HUES64 (cell line): ENCODE measurements around the gene RGS6.

ENCODE experiments used
- H3K27ac ChIP-seq: 2 replicates; pipeline ENCODE4 v1.7.0; 2013; ENCODE audit warnings: low read depth, low read length, inconsistent platforms
- H3K27me3 ChIP-seq: 2 replicates; pipeline ENCODE4 v1.6.1; 2013; ENCODE audit warnings: mild to moderate bottlenecking, low read length; ENCODE audit not compliant: insufficient read depth
- H3K36me3 ChIP-seq: 2 replicates; pipeline ENCODE4 v1.6.1; 2013; ENCODE audit warnings: mild to moderate bottlenecking, low read length; ENCODE audit not compliant: insufficient read depth
- H3K4me1 ChIP-seq: 2 replicates; pipeline ENCODE4 v1.6.1; 2013; ENCODE audit warnings: mild to moderate bottlenecking, low read length, moderate library complexity; ENCODE audit not compliant: insufficient read depth
- H3K4me3 ChIP-seq: 2 replicates; pipeline ENCODE4 v1.5.1; 2013; ENCODE audit warnings: mild to moderate bottlenecking, low read length, moderate library complexity
- H3K9ac ChIP-seq: 2 replicates; pipeline ENCODE4 v1.6.1; 2013; ENCODE audit warnings: mild to moderate bottlenecking, low read depth, low read length
- H3K9me3 ChIP-seq: 2 replicates; pipeline ENCODE4 v1.6.1; 2013; ENCODE audit warnings: low read depth, low read length; ENCODE audit not compliant: insufficient read depth
- WGBS: fragments of 150-250, 120-280 bp; methylation state at CpG from one replicate; pipeline ENCODE4 v1.1.7; 2013; ENCODE audit warnings: missing lambda C conversion rate; 5-methylcytosine and 5-hydroxymethylcytosine counted together

RGS6 gene

GRCh38 chr14:72247896-72248465, 315.8 kb downstream of the RGS6 start:
- peaks cover 14% of the 10 kb centered on the region for H3K9me3 ChIP-seq
- no peak overlapping the region for H3K4me3 ChIP-seq
- no peak overlapping the region for H3K9ac ChIP-seq
- no peaks in the 10 kb centered on the region; the same call in 1 of the 2 replicates for H3K36me3 ChIP-seq
- 100% methylated on average over 1 of the region's 1 CpG for WGBS
- H3K27ac ChIP-seq, result no peak overlapping the region
- H3K27me3 ChIP-seq, result no peaks in the 10 kb centered on the region
- peaks cover 32% of the 10 kb centered on the region for H3K4me1 ChIP-seq

- no peak overlapping the region for H3K4me3 ChIP-seq
- no peaks in the 10 kb centered on the region for H3K36me3 ChIP-seq
- no peak overlapping the region for H3K9ac ChIP-seq
- 94% methylated on average over 1 of the region's 2 CpGs for WGBS
- no peaks in the 10 kb centered on the region for H3K27me3 ChIP-seq
- peaks cover 19% of the 10 kb centered on the region for H3K9me3 ChIP-seq
- H3K27ac ChIP-seq, result no peak overlapping the region
- H3K4me1 ChIP-seq, result peaks cover 29% of the 10 kb centered on the region
Observed at GRCh38 chr14:72253503-72253902, 321.3 kb downstream of the RGS6 start.

GRCh38 chr14:72254202-72254936, 322.1 kb downstream of the RGS6 start:
- H3K4me1 ChIP-seq, result peaks cover 23% of the 10 kb centered on the region
- H3K27ac ChIP-seq, result no peak overlapping the region
- no peaks in the 10 kb centered on the region for H3K27me3 ChIP-seq
- no peaks in the 10 kb centered on the region for H3K36me3 ChIP-seq
- peaks cover 19% of the 10 kb centered on the region for H3K9me3 ChIP-seq
- no peak overlapping the region for H3K4me3 ChIP-seq
- WGBS, result 93% methylated on average over 2 of the region's 2 CpGs
- no peak overlapping the region for H3K9ac ChIP-seq

GRCh38 chr14:72254937-72255472, 322.8 kb downstream of the RGS6 start:
- Histone ChIP-seq H3K27me3 (no peaks in the 10 kb centered on the region), H3K4me3 (no peak overlapping the region), H3K9me3 (peaks cover 19% of the 10 kb centered on the region), H3K27ac (no peak overlapping the region), H3K36me3 (no peaks in the 10 kb centered on the region), H3K9ac (no peak overlapping the region), H3K4me1 (peaks cover 23% of the 10 kb centered on the region)
- WGBS, result 75% methylated on average over 4 of the region's 4 CpGs

GRCh38 chr14:72256055-72256454, 323.8 kb downstream of the RGS6 start:
- no peaks in the 10 kb centered on the region for H3K27me3 ChIP-seq
- peaks cover 19% of the 10 kb centered on the region for H3K9me3 ChIP-seq
- no peaks in the 10 kb centered on the region for H3K36me3 ChIP-seq
- WGBS, result 93% methylated on average over 1 of the region's 1 CpG
- peaks cover 15% of the 10 kb centered on the region for H3K4me1 ChIP-seq
- H3K9ac ChIP-seq, result no peak overlapping the region
- no peak overlapping the region for H3K4me3 ChIP-seq
- no peak overlapping the region for H3K27ac ChIP-seq

- no peak overlapping the region for H3K4me3 ChIP-seq
- 70% methylated on average over 4 of the region's 4 CpGs for WGBS
Observed at GRCh38 chr14:72261068-72261467, 328.8 kb downstream of the RGS6 start.

GRCh38 chr14:72262771-72263170, 330.5 kb downstream of the RGS6 start:
- Histone ChIP-seq H3K9ac (no peak overlapping the region), H3K9me3 (peaks cover 5% of the 10 kb centered on the region; the same call in 1 of the 2 replicates), H3K27me3 (no peaks in the 10 kb centered on the region), H3K4me3 (no peak overlapping the region), H3K36me3 (no peaks in the 10 kb centered on the region), H3K4me1 (no peaks in the 10 kb centered on the region), H3K27ac (no peak overlapping the region)
- WGBS, result 88% methylated on average over 2 of the region's 2 CpGs

More at GRCh38 chr14:72261068-72261467, 328.8 kb downstream of the RGS6 start:
- Histone ChIP-seq H3K36me3 (no peaks in the 10 kb centered on the region), H3K27me3 (no peaks in the 10 kb centered on the region), H3K27ac (no peak overlapping the region), H3K4me1 (no peaks in the 10 kb centered on the region), H3K9me3 (peaks cover 14% of the 10 kb centered on the region), H3K9ac (no peak overlapping the region)

GRCh38 chr14:72264716-72265115, 332.5 kb downstream of the RGS6 start:
- Histone ChIP-seq H3K4me3 (no peak overlapping the region), H3K36me3 (no peaks in the 10 kb centered on the region), H3K9me3 (0 out of 2 replicates have a peak, but pooled peaks cover 2% of the 10 kb centered on the region), H3K27ac (no peak overlapping the region), H3K9ac (no peak overlapping the region), H3K4me1 (no peaks in the 10 kb centered on the region), H3K27me3 (no peaks in the 10 kb centered on the region)
- 94% methylated on average over 5 of the region's 5 CpGs for WGBS

GRCh38 chr14:72270147-72270727, 338.0 kb downstream of the RGS6 start:
- no peak overlapping the region for H3K27ac ChIP-seq
- no peaks in the 10 kb centered on the region for H3K4me1 ChIP-seq
- no peaks in the 10 kb centered on the region for H3K9me3 ChIP-seq
- WGBS, result 53% methylated on average over 5 of the region's 5 CpGs
- H3K4me3 ChIP-seq, result no peak overlapping the region
- H3K36me3 ChIP-seq, result no peaks in the 10 kb centered on the region
- no peak overlapping the region for H3K9ac ChIP-seq
- no peaks in the 10 kb centered on the region for H3K27me3 ChIP-seq

GRCh38 chr14:72270749-72271148, 338.5 kb downstream of the RGS6 start:
- WGBS, result 100% methylated on average over 2 of the region's 3 CpGs
- Histone ChIP-seq H3K36me3 (no peaks in the 10 kb centered on the region), H3K4me1 (no peaks in the 10 kb centered on the region), H3K27me3 (no peaks in the 10 kb centered on the region), H3K9me3 (no peaks in the 10 kb centered on the region), H3K4me3 (no peak overlapping the region), H3K27ac (no peak overlapping the region), H3K9ac (no peak overlapping the region)

- no peak overlapping the region for H3K27ac ChIP-seq
- H3K9ac ChIP-seq, result no peak overlapping the region
- H3K27me3 ChIP-seq, result no peaks in the 10 kb centered on the region
- H3K4me1 ChIP-seq, result no peaks in the 10 kb centered on the region
- no peak overlapping the region for H3K4me3 ChIP-seq
- no peaks in the 10 kb centered on the region for H3K9me3 ChIP-seq
- H3K36me3 ChIP-seq, result no peaks in the 10 kb centered on the region
- WGBS, result 80% methylated on average over 1 of the region's 1 CpG
Observed at GRCh38 chr14:72275242-72275641, 343.0 kb downstream of the RGS6 start.
